NCI-H2029 (cell line): ENCODE measurements around the gene TACR1.
A peak's percentile ranks its signal among the peaks of the same experiment; 100 is the strongest.
"Not testable (repeated sequence)": the region's sequence is repeated elsewhere in the genome, so short reads cannot be mapped to it uniquely, and the experiment has no call there.

Source experiments
- DNase-seq: peaks from one replicate; lab custom pipeline; 2025; lab: John Stamatoyannopoulos, UW

Gene TACR1

DNA sequence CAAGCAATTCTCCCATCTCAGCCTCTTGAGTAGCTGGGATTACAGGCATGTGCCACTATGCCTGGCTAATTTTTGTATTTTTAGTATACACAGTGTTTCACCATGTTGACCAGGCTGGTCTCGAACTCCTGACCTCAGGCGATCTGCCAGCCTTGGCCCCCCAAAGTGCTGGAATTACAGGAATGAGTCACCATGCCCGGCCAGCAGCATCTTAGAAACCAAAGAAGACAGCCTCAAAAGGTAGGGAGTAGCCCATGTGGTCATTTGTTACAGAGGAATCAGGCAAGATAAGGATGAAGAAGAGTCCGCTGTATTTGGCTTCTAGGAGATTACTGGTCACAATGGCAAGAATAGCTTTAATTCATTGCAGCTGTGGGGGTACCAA lies 53.1 kb downstream of the TACR1 start:
- not testable (repeated sequence) for DNase-seq

DNA sequence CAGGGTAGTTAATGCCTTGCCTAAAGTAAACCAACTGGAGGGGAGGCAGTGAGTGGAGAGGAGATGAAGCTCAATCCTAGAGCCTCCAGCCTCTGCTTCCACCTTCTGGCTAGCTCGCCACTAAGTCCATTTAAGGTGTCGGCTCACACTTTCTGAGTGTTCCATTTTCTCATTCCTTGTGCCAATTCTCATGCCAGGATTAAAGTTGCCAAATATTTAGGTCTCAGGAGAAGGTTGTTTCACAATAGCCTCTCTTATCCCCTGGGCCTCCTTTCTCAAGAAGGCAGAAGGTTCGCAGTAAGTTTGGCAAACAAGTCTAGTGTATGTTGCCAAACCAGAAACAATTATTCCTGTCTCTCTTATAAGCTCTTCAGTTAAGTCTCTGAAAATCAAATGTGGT lies 57.2 kb downstream of the TACR1 start:
- no peak for DNase-seq

DNA sequence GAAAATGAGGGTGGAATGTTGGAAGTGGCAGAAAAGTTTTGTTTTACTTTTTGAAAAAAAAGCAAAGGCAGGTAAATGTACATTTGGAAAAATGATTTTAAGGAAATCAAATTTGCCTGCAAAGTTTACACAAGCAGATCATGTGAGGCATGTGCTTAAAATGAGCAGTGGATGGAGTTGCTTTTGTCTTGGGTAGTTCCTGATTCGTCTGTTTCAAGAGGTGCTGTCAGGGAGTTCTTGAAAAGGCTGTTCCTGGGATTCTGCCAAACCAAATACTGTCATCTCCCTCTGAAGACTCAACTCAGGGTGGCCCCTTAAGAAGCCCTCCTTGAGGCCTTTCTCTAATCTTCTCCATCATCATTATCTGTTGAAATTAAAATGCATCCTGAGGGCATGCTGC lies 59.0 kb downstream of the TACR1 start:
- DNase-seq: peak; percentile 28

DNA sequence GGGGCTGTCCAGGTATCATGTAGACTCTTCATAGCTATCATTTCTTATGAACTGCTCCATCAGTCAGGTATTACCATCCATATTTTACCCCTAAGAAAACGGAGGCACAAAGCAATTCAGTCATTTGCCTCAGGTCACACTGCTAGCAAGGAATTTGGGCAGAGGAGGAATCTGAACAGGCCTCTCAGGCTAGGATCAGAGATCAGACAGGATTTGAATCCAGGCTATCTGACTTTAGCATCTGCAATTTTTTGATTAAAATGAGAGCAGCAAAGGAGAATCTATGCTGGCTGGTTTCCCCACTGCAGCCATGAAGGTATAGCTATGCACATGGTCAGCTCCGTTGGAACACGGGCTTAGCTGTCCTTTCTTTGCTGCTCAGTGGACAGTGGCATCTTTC lies 60.1 kb downstream of the TACR1 start:
- DNase-seq: no peak

DNA sequence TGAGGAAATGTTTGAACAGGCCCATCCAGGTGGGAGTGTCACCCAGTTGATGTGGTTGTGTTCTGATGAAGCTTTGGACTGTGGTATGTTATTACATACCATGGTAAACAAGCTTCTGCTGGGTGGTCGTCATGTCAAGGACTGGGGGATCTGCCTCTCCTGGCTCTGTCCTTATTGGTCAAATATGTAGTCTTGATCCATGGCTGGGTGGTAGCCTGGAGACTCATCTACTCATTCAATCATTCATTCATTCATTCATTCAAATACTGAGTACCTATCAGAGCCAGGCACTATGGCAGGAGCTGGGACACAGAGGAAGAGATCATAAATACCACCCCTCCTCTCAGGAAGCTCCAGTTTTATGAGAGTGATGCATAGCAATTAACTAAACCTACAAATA lies 60.8 kb downstream of the TACR1 start:
- DNase-seq: no peak

DNA sequence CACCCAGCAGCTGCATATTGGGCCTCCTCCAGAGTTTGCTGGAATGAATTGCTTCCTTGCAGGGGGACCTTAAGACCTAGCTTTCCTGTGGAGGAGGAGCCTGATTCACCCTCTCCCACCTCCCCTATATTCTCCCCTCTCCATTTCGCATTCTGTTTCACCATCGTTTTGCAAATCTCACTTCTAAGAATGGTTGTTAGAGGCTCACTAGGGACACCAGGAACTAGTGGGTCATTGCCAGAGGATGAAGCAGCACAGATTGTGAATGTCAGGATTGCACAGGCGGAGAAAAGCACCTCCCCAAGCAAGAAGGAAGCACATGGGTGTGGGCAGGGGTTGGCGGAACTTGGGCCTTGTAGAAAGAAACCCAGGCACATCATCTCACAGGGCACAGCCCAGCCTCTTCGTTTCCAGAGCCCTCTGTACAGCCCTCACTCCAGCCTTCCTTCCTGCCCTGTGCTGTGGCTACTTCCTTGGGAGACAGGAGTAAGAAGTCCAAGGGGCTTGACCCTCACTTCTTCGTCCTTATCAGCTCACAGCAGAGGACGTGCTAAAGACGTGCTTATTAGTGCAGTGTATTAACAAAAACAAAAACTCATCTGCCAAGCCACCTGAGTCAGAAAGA lies 63.4 kb downstream of the TACR1 start:
- DNase-seq: no peak

DNA sequence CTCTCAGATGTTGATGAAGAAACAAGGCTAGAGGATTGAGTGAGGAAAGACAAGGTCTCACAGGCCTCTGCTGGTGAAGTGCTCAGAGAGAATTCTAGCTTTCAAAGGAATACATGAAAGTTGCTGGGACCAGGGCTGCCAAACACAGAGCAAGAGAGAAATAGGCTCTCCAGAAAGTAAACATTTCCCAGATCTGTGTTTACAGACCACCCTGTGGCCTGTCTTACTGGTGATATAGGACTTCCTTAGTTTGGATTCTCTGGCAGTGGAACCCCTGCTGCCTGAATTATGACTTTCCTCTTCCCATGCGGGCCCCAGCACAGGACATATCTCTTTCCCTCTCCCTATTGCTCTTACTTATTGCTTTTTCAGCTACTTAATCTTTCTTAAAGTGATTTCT lies 64.5 kb downstream of the TACR1 start:
- no peak for DNase-seq

DNA sequence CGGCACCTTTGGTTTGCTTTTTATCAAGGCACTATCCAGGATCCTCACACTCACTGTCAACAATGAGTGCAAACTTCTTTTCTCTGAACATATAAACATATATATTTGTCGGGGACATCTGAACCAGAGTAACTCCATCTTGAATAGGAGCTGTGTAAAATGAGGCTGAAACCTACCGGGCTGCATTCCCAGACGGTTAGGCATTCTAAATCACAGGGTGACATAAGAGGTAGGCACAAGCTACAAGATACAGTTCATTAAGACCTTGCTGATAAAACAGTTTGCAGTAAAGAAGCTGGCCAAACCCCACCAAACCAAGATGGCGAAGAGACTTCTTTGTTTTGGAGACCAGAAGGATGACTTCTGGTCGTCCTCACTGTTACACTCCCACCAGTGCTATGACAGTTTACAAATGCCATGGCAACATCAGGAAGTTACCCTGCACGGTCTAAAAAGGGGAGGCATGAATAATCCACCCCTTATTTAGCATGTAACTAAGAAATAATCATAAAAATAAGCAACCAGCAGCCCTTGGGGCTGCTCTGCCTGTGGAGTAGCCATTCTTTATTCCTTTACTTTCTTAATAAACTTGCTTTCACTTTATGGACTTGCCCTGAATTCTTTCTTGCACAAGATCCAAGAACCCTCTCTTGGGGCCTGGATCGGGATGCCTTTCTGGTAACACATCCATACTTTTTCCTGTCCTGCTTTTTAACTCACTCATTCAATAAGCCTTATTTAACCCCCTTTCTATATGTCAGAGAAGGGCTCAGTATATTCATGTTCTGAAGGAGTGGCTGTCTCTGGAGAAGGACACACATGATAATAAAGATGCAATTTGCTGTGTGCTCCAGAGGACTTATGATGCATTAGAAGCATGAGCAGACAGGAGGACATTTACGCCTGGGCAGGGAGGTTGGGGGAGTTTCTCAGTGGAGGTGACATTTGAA lies 65.4 kb downstream of the TACR1 start:
- no peak for DNase-seq

DNA sequence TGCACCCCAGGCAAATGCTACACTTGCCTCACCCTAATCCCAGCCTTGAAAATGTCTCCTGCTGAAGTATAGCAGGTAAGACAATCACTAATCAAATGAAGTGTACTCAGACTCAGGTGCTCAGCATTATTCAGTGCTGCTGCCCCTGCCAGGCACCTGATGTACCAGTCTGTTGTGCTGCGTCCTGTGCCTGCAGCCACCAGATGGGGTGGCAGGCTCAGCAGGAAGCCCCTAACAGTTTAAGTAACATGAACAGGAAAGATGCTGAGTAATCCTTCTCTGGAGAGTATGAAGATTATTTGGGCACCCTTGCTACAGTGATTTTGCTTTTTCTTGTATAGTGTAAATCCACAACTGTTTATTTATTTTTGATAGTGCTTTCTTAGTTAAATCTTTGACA lies 69.1 kb downstream of the TACR1 start:
- DNase-seq: no peak

DNA sequence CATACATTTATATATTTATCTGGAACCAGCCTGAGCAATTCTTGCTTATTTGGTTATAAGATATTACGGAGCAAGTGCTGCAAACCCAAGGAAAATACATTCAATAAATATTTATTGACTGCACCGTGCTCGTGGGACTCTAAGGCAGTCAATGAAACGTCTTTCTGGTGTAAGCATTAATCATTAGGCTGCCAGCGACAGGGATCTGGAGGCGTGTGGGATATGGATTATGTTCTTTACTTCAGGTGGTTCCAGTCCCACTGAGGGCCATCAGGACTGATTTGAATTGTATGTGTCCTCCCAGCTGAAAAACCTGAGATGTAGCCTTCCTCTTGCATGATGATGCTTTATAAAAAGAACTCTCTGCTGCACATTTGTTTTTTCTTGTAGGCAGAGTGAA lies 75.4 kb downstream of the TACR1 start:
- DNase-seq: no peak

DNA sequence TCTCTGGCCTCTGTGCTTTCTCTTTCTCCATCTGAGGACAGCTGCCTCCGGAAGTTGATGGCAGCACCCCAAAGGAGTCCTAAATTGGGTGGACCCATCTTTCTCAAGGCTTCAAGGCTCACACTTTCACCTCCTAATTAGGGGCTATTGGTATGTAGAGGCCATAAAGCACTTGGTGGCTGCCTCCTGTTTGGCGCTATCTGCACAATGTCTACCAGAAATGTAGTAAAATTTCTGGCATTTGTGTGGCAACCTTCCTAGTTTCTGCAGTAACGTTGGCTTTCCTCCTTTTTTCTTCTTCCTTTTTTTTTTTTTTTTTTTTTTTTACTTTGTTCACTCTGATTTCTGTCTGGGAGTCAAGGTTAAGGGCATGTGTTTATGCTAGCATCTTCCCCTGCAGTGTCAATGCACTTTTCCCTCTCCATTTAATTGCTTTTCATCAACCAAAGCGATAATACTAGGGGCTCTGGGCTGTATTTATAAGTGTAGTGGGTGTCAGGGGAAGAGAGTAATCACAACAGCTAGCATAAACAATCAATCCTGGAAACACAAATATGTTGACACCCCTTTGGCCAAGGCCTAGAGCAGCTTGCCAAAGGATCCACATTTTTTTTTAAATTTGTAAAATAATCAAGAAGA lies 86.0 kb downstream of the TACR1 start:
- DNase-seq: no peak

DNA sequence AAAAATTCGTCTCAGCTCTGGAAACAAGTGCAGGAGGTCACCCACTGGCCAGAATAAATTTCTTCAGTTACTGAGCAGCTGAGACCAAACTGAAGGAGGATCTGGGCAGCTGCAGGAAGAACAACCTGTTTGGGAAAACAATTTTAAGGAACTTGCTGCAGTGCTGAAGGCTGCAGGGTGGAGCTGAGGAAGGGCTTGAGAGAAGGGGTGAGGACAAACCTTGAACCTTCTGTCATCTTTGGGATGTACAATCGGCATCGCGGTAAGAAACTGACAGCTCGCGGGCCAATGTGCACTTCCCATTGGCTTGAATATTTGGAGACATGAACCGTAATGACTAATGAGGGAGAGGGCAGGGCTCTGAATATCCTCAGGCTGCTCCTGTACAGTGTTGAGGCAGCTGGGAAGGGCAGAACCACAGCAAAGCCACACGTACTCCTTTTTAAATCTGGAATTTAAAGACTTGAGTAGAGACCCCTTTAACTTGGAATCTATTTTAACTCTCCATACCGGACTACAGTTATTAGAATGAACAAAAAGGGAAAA lies 90.3 kb downstream of the TACR1 start:
- no peak for DNase-seq

DNA sequence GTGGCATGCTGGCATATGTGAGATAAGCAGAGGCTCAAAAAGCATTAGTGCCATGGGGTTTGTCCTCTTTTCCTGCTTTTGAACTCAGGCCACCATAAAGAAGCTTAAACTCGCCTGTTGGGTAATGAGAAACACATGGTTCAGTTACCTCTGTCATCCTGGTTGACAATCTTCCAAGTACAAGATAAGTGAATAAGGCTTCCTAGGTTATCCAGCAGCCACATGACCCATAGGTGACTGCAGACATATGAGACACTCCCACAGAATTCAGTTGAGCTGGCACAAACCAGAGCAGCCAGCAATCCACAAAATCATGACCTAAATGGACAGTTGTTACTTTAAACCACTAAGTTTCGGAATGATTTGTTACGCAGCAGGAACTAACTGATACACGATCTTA lies 97.3 kb downstream of the TACR1 start:
- DNase-seq: no peak

DNA sequence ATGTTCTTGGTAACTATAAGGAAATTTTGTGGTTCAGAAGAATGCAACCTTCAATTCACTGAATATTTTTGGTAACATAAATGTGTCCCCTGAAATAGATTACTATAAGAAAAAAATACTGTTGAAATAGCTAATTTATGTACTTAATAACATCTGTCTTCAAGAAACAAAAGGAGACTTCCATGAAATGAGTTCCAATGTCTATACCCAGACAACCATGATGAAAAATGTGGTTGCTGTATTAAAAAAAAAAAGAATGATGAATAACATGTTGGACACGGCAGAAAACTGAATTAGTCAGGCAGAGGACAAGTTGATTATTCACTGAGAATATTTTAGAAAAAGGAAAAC lies 98.5 kb downstream of the TACR1 start:
- no peak for DNase-seq

DNA sequence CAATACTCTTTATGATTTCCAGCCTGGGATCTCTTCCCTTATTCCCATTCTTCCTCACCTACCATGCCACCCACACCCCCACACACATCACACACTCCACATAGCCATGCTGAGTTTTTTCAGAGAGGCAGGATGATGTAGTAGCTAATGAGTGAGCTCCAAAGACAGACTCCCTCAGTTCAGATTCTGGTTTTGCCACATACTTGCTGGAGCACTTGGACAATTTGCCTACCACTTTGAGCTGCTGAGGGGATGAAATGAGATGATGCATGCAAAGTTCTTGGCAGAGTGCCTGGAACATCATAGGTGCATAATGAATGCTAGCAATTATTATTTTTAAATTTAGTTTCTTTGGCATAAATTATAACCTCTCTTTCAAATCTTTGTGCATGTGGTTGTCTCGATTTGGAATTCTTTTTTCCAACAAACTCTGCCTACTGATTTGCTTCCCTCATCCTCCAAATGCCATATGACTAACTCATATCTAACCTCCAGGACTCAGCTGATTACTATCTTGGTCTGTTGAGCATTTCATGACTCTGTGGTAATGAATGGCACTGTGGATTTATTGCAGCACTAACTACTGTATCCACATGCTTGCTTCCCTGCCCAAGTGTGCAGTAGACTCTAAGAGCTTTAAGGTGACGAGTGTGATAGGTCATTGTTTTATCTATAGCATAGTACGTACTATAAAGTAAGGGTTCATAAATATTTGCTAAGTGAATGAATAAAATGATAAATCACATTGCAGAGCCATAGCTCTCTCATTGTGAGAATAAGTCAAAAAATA lies 99.1 kb downstream of the TACR1 start:
- DNase-seq: peak; percentile 13

DNA sequence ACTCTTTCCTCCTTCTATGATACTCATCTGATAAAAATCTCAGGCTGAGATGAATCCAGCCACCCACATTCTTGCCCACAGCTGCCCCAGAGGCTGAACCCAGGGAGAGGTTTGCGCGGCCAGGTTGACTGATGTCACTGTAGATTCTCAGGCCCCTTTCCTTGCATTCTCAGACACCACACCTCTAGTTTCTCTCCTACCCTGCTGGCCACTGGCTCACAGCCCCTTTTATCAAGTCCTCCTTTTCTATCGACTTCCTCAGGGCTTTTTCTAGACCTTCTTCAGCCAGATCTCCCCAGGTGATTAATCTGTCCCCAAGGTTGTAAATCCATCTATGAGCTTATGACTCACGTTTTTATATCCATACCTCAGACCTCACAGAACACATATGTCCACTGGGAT lies 99.8 kb downstream of the TACR1 start:
- no peak for DNase-seq

DNA sequence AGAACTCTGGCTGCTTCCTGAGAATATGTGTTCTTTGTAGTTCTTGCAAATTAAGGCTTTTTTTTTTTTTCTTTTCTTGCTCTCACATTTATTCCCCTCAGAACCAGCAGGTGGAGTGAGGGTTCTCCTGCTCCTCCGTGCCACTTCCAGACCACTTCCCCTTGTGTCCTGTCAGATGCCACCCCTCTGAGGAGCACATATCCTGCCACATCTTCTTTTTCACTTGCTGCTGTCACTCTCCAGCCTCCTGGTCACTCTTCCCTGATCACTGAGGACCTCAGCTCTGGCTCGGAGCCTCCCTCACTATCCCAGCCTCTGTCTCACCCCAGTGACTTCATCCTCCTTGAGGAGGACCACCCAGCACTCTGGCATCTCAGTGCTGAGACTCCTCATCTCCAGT lies 100.5 kb downstream of the TACR1 start:
- DNase-seq: no peak

DNA sequence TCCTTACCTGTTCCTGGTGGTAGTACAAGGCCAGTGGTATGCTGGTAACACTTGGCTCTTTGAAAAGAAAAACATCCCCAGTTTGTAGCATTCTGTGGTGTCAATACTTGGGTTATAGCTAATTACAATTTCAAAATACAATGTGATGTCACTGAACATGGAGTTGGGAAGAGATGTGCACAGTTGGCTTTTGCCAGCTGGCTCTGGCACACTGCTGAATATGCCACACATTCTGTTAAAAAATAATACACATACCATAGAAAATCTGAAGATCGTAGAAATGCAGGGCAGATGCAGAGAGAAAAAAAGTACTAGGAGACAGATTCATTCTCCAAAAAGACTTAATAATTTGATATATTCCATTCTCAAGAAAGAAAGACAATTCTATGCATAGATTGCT lies 101.5 kb downstream of the TACR1 start:
- DNase-seq: no peak

DNA sequence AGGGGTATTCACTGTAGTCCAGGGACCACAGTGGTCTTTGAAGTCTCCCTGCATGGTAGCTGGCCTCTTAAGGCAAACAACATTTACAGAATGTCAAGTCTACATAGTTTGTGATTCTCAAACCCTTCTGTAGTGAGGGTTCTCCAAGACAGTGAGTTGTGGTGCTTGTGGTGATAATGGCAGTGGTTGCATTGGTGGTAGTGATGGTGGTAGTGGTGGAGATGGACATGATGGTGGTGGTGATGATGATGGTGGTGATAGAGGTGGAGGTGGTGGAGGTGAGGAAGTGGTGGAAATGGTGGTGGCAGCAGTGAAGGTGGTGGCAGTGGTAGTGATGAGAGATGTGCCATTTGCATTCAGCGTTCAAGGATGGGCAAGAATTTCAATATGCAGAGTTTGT lies 104.9 kb downstream of the TACR1 start:
- no peak for DNase-seq

DNA sequence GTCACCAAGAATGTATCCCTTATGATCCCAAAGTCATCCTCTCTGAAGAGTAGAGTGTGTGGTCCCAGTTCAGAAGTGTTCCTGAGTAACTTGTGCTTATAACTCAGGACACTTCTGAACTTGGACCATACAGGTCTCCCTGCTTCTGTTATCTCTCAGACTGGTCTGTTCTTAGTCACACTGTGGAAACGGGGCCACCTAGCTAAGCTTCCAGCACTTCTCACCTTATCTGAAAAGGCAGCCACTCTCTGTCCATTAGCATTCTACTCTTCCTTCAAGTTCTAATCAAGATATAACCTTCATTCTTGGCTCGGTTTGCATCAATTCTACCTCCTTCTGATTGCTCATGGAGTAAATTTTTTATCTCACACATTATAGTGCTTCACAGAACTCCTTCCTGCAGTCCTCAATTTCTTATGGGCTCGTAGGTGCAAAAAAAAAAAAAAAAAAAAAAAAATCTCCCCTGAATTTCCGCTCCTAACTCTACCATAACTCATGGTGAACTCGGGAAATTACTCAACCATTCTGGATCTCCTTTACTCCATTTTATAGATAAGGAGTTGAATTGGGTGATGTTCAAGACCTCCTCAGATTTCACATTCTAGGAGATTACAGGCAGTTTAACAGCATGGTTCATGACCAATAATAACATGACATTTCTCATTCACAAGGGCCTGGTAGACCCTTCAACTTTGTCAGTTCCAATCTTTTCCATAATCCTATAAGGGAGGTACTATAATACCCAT lies 108.4 kb downstream of the TACR1 start:
- no peak for DNase-seq

DNA sequence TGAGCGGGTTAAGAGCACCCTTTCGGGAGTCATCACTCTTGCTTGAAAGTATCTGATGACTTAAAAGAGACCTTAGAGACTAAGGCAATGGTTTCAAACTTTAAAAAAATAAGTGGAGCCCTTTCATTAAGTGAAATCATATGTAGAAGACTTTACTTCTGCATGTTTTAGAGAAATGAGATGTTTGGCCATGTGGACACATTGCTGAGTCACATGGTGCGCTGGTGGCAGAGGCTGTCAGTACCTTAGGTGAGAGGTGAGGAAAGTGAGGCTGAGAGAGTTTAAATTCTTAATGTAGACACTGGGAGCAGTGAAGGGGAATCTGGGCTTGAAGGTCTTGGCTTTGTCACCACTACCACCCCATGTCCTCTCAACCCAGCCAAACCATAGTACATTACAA lies 109.8 kb downstream of the TACR1 start:
- DNase-seq: no peak
